HCT116 (cell line): ENCODE data around the gene ALAD. TPM values are rescaled to one million over a fixed set of nuclear protein-coding genes. Genes with fewer than 3 reads are reported as not detected.

Experiments used
- ATAC-seq: fragments of 200-7000 bp; cut with Tn5 transposase; 2 replicates; pipeline ENCODE4 v1.9.1; 2020; ENCODE audit warnings: mild to moderate bottlenecking, moderate library complexity
- BruUV-seq: library from RNA; stranded (reverse); fragments of 400-500 nt; replicated peaks from 2 replicates; lab custom pipeline; 2021; lab: Mats Ljungman, UMichigan
- CTCF ChIA-PET: fragments of 300-600 bp; sonication (Branson Sonifier 250); formaldehyde crosslinking; loops from one replicate; lab custom pipeline; 2021; ENCODE audit warnings: antibody characterized with exemption; lab: Charles Lee
- POLR2A ChIA-PET: fragments of 300-600, 350-600 bp; sonication (Branson Sonifier 250); formaldehyde crosslinking; loops from one replicate; lab custom pipeline; 2021; ENCODE audit warnings: antibody characterized with exemption; lab: Charles Lee
- RAD21 ChIA-PET, 2 experiments: fragments of 300-600 bp; sonication (Branson Sonifier 250); formaldehyde crosslinking; loops; one replicate each; lab custom pipeline; 2023; ENCODE audit warnings: low total read pairs in 2 of 2; ENCODE audit not compliant: uncharacterized antibody in 2 of 2, unreplicated experiment in 2 of 2, low non-redundant PET in 1 of 2; lab: Charles Lee
- DNase-seq: peaks from one replicate; pipeline ENCODE4 v3.0.0-alpha.2; 2010; ENCODE audit warnings: low read depth, low spot score
- H2AFZ ChIP-seq: fragments of 200-600 bp; shearing (Covaris generic), sonication (generic); 2 replicates; pipeline ENCODE4 v1.6.1; 2017; ENCODE audit warnings: low read depth, mixed run types, mixed read lengths, antibody characterized with exemption, low read length; ENCODE audit not compliant: poor library complexity, severe bottlenecking
- H3K27ac ChIP-seq: 2 replicates; pipeline ENCODE4 v1.5.1; 2012; ENCODE audit warnings: low read depth, low read length
- H3K27me3 ChIP-seq: fragments of 200-600 bp; sonication (generic); 2 replicates; pipeline ENCODE4 v1.6.1; 2016; ENCODE audit warnings: mixed run types, low read length, mixed read lengths; ENCODE audit not compliant: insufficient read depth
- H3K36me3 ChIP-seq, 2 experiments: fragments of 200-500 bp in 1 of 2; fragments of 200-600 bp in 1 of 2; sonication (Bioruptor generic) in 1 of 2; sonication (generic) in 1 of 2; 2 replicates each; pipeline versions ENCODE4 v1.5.1 to v1.6.1; 2014 to 2016; ENCODE audit warnings: low read length in 2 of 2, inconsistent platforms in 1 of 2, mixed read lengths in 1 of 2, mixed run types in 1 of 2; ENCODE audit not compliant: insufficient read depth in 2 of 2, control insufficient read depth in 1 of 2
- H3K4me1 ChIP-seq, 2 experiments: fragments of 200-600 bp in 1 of 2; sonication (generic) in 1 of 2; 2 replicates each; pipeline versions ENCODE4 v1.5.1 to v1.6.1; 2012 to 2017; ENCODE audit warnings: low read length in 2 of 2, inconsistent platforms in 1 of 2, mild to moderate bottlenecking in 1 of 2, mixed read lengths in 1 of 2, mixed run types in 1 of 2, moderate library complexity in 1 of 2; ENCODE audit not compliant: insufficient read depth in 2 of 2, control insufficient read depth in 1 of 2
- H3K4me2 ChIP-seq: fragments of 200-600 bp; sonication (generic); 2 replicates; pipeline ENCODE4 v1.6.1; 2017; ENCODE audit warnings: mixed run types, low read length, mixed read lengths
- H3K4me3 ChIP-seq, 2 experiments: fragments of 200-600 bp in 1 of 2; sonication (generic) in 1 of 2; replicated peaks in 1 of 2; 2 replicates each; pipeline ENCODE4 v1.5.1; 2011 to 2016; ENCODE audit warnings: low read length in 2 of 2, control low read depth in 1 of 2, low read depth in 1 of 2, mild to moderate bottlenecking in 1 of 2, mixed read lengths in 1 of 2, mixed run types in 1 of 2
- H3K79me2 ChIP-seq: fragments of 200-600 bp; sonication (generic); 2 replicates; pipeline ENCODE4 v1.6.1; 2017; ENCODE audit warnings: mild to moderate bottlenecking, mixed run types, low read length, moderate library complexity, mixed read lengths; ENCODE audit not compliant: insufficient read depth
- H3K9ac ChIP-seq: fragments of 200-600 bp; sonication (generic); 2 replicates; pipeline ENCODE4 v1.6.1; 2016; ENCODE audit warnings: low read length, mixed read lengths
- H3K9me2 ChIP-seq: fragments of 200-600 bp; sonication (generic), shearing (Covaris generic); 2 replicates; pipeline ENCODE4 v1.6.1; 2017; ENCODE audit warnings: mixed run types, mild to moderate bottlenecking, moderate library complexity; ENCODE audit not compliant: insufficient read depth
- H3K9me3 ChIP-seq, 2 experiments: fragments of 200-500 bp in 1 of 2; fragments of 200-600 bp in 1 of 2; sonication (Bioruptor generic) in 1 of 2; sonication (generic) in 1 of 2; 2 replicates each; pipeline ENCODE4 v1.6.1; 2014 to 2017; ENCODE audit warnings: low read length in 2 of 2, mixed read lengths in 2 of 2, inconsistent platforms in 1 of 2, low read depth in 1 of 2, mild to moderate bottlenecking in 1 of 2, mixed run types in 1 of 2, moderate library complexity in 1 of 2; ENCODE audit not compliant: control insufficient read depth in 1 of 2, insufficient read depth in 1 of 2
- H4K20me1 ChIP-seq: fragments of 200-600 bp; sonication (generic), shearing (Covaris generic); 2 replicates; pipeline ENCODE4 v1.6.1; 2017; ENCODE audit warnings: mixed run types, mild to moderate bottlenecking, moderate library complexity; ENCODE audit not compliant: insufficient read depth
- ATF3 ChIP-seq: IDR thresholded peaks from 2 replicates; pipeline ENCODE4 v1.6.1; 2012
- CBX3 ChIP-seq: IDR thresholded peaks from 2 replicates; pipeline ENCODE4 v1.6.1; 2012; ENCODE audit warnings: low read depth
- CTCF ChIP-seq, 3 experiments: fragments of 200-600 bp in 1 of 3; sonication (generic) in 1 of 3; IDR thresholded peaks in 2 of 3; conservative IDR thresholded peaks in 1 of 3; 2 replicates each; pipeline ENCODE4 v1.5.1; 2012 to 2017; ENCODE audit warnings: low read depth in 2 of 3, low read length in 2 of 3, antibody characterized with exemption in 1 of 3, borderline replicate concordance in 1 of 3, control low read depth in 1 of 3, mild to moderate bottlenecking in 1 of 3, mixed read lengths in 1 of 3, mixed run types in 1 of 3, moderate library complexity in 1 of 3; ENCODE audit not compliant: insufficient read depth in 1 of 3
- EZH2 ChIP-seq: fragments of 200-600 bp; sonication (generic); IDR thresholded peaks from 2 replicates; pipeline ENCODE4 v1.6.1; 2017; ENCODE audit warnings: antibody characterized with exemption, mixed run types
- EZH2phosphoT487 ChIP-seq: fragments of 200-600 bp; IDR thresholded peaks from 2 replicates; pipeline ENCODE4 v1.6.1; 2018; ENCODE audit warnings: antibody characterized with exemption, borderline replicate concordance
- FOSL1 ChIP-seq: IDR thresholded peaks from 2 replicates; pipeline ENCODE4 v1.6.1; 2012; ENCODE audit warnings: low read depth
- JUND ChIP-seq: IDR thresholded peaks from 2 replicates; pipeline ENCODE4 v1.6.1; 2012
- MAX ChIP-seq: IDR thresholded peaks from 2 replicates; pipeline ENCODE4 v1.6.1; 2012
- POLR2A ChIP-seq: IDR thresholded peaks from 2 replicates; pipeline ENCODE4 v1.7.0; 2011; ENCODE audit warnings: borderline replicate concordance; ENCODE audit not compliant: insufficient read depth, insufficient read length; ENCODE audit errors: extremely low read depth
- POLR2AphosphoS5 ChIP-seq: IDR thresholded peaks from 2 replicates; pipeline ENCODE4 v1.6.1; 2011; ENCODE audit warnings: mild to moderate bottlenecking, low read depth, low read length, moderate library complexity
- SIN3A ChIP-seq: IDR thresholded peaks from 2 replicates; pipeline ENCODE4 v1.6.1; 2012; ENCODE audit warnings: low read depth
- TCF7L2 ChIP-seq: IDR thresholded peaks from 2 replicates; pipeline ENCODE4 v1.7.0; 2011; ENCODE audit warnings: borderline replicate concordance, inconsistent platforms; ENCODE audit not compliant: insufficient read depth, insufficient read length; ENCODE audit errors: extremely low read depth
- intact Hi-C: fragments of 100-400 bp; cut with micrococcal nuclease; formaldehyde crosslinking; loops from 2 replicates; pipeline ENCODE4 v1.10.0; 2022
- total RNA-seq: library from RNA; stranded (reverse); gene quantifications from one replicate; pipeline ENCODE4 v1.2.1, GENCODE V29; 2021; ENCODE audit not compliant: unreplicated experiment

Gene ALAD
- total RNA-seq, 1 experiment from 2014 or later: 14.0 TPM

- ChIA-PET RAD21 (no interaction called here), CTCF (no interaction called here), POLR2A (no interaction called here)
- no peak overlapping the region for H3K4me2 ChIP-seq
- ATAC-seq: no peak
- H3K79me2 ChIP-seq: no peaks in the 10 kb centered on the region
- H3K27ac ChIP-seq: no peak overlapping the region
- TF ChIP-seq CTCF (IDR thresholded peaks at IDR 0.05 in 2 of 3, conservative IDR thresholded peaks at IDR 0.05 in 1 of 3; ENCODE audit: borderline replicate concordance in 1 of 3, insufficient read depth in 1 of 3, low read depth in 2 of 3, low read length in 2 of 3) (0 out of 6 replicates have a peak, but pooled peaks of 2 of the 3 experiments have one; percentile 4 to 13), EZH2phosphoT487 (no peak)
- H3K36me3 ChIP-seq: no peaks in the 10 kb centered on the region
- H3K4me1 ChIP-seq: no peaks in the 10 kb centered on the region
- H3K27me3 ChIP-seq: no peaks in the 10 kb centered on the region
- no peaks in the 10 kb centered on the region for H4K20me1 ChIP-seq
- no peak for DNase-seq
- H3K9me2 ChIP-seq: no peaks in the 10 kb centered on the region
- H3K9ac ChIP-seq: no peak overlapping the region
- no peaks in the 10 kb centered on the region for H3K9me3 ChIP-seq
- BruUV-seq: no TSS peak
- no peak overlapping the region for H2AFZ ChIP-seq
- intact Hi-C loops: no loop called here
- no peak overlapping the region for H3K4me3 ChIP-seq
These were observed 16.3 kb upstream of the ALAD start for GRCh38 chr9:113417370-113417769.

GRCh38 chr9:113416149-113416721 is 15.2 kb upstream of the ALAD start:
- Histone ChIP-seq H3K4me1 (peaks cover 6 to 7% of the 10 kb centered on the region in 2 experiments), H3K9ac (no peak overlapping the region), H2AFZ (no peak overlapping the region), H3K27me3 (no peaks in the 10 kb centered on the region), H3K4me2 (no peak overlapping the region), H4K20me1 (no peaks in the 10 kb centered on the region), H3K9me3 (no peaks in the 10 kb centered on the region), H3K36me3 (no peaks in the 10 kb centered on the region), H3K9me2 (no peaks in the 10 kb centered on the region), H3K79me2 (no peaks in the 10 kb centered on the region), H3K27ac (no peak overlapping the region), H3K4me3 (no peak overlapping the region)
- DNase-seq (no peak), ATAC-seq (no peak)
- no TSS peak for BruUV-seq
- intact Hi-C loops: no loop called here
- POLR2A ChIA-PET: no interaction called here
- CTCF ChIA-PET: no interaction called here
- RAD21 ChIA-PET: no interaction called here
- TF ChIP-seq CTCF (IDR thresholded peaks at IDR 0.05 in 2 of 3, conservative IDR thresholded peaks at IDR 0.05 in 1 of 3; ENCODE audit: borderline replicate concordance in 1 of 3, insufficient read depth in 1 of 3, low read depth in 2 of 3, low read length in 2 of 3) (no peak), MAX (no peak), POLR2AphosphoS5 (no peak), SIN3A (no peak), FOSL1 (no peak), TCF7L2 (no peak), ATF3 (no peak), CBX3 (no peak), JUND (no peak), EZH2 (no peak), EZH2phosphoT487 (no peak), POLR2A (no peak)
